ENCODE measurements around the gene ISCA1.

DNA sequence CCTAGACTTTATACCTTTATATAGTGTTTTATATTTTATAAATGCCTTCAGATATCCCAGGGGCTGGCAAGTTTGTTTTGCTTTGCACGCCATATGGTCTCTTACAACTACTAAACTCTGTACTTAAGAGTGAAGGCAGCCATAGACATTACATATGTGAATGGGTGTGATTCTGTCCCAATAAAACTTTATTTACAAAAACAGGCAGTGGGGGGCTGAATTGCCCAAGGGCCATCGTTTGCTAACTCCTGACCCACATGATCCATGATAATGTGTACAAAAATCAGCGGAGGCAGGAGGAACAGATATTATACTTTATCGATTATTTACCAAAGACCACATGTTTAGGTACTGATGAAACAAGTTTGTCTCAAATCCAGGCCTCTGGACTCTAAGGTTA is 35.8 kb upstream of the ISCA1 start:
- no peak for TF ChIP-seq CTCF (optimal IDR thresholded peaks at IDR 0.05 in 1 of 3, IDR thresholded peaks at IDR 0.05 in 1 of 3, conservative IDR thresholded peaks at IDR 0.05 in 1 of 3; ENCODE audit: extremely low read depth in 1 of 3, insufficient read depth in 2 of 3, low read length in 3 of 3)
- no peak for TF ChIP-seq EZH2 (IDR thresholded peaks at IDR 0.05; ENCODE audit: low read length)
